ENCODE data around the gene TMPRSS13. TPM values are rescaled to one million over a fixed set of nuclear protein-coding genes. Genes with fewer than 3 reads are reported as not detected.
A peak's percentile ranks its signal among the peaks of the same experiment; 100 is the strongest.

The TMPRSS13 gene
- total and polyA plus RNA-seq, 12 donors: 0.12 to 1.3 (median 0.56) TPM

GRCh38 chr11:117885777-117886176 is 43.4 kb downstream of the TMPRSS13 start:
- H3K27ac ChIP-seq: peak overlapping the region; percentile 55 to 88 (median 60)
- TF ChIP-seq, protein P1, sequence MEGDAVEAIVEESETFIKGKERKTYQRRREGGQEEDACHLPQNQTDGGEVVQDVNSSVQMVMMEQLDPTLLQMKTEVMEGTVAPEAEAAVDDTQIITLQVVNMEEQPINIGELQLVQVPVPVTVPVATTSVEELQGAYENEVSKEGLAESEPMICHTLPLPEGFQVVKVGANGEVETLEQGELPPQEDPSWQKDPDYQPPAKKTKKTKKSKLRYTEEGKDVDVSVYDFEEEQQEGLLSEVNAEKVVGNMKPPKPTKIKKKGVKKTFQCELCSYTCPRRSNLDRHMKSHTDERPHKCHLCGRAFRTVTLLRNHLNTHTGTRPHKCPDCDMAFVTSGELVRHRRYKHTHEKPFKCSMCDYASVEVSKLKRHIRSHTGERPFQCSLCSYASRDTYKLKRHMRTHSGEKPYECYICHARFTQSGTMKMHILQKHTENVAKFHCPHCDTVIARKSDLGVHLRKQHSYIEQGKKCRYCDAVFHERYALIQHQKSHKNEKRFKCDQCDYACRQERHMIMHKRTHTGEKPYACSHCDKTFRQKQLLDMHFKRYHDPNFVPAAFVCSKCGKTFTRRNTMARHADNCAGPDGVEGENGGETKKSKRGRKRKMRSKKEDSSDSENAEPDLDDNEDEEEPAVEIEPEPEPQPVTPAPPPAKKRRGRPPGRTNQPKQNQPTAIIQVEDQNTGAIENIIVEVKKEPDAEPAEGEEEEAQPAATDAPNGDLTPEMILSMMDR (IDR thresholded peaks at IDR 0.05): no peak
- TF ChIP-seq POLR2A (IDR thresholded peaks at IDR 0.05): peak in 1 of 2 donors; percentile 32
- no peaks in the 10 kb centered on the region for H3K9me3 ChIP-seq (replicated peaks in 1 of 3)
- no peak overlapping the region for H3K4me3 ChIP-seq
- no peaks in the 10 kb centered on the region for H3K36me3 ChIP-seq (replicated peaks in 1 of 2)
- peaks cover 13 to 39% of the 10 kb centered on the region in 2 donors for H3K4me1 ChIP-seq (replicated peaks in 1 of 2)
- intact Hi-C loops (cut with DNase I): no loop called here
- peak; percentile 78 to 98 (median 95) for DNase-seq
- no peaks in the 10 kb centered on the region for H3K27me3 ChIP-seq
- WGBS, 4 donors: 16 to 26% (median 19%) methylated on average over 10 to 11 of the region's 11 CpGs

DNA sequence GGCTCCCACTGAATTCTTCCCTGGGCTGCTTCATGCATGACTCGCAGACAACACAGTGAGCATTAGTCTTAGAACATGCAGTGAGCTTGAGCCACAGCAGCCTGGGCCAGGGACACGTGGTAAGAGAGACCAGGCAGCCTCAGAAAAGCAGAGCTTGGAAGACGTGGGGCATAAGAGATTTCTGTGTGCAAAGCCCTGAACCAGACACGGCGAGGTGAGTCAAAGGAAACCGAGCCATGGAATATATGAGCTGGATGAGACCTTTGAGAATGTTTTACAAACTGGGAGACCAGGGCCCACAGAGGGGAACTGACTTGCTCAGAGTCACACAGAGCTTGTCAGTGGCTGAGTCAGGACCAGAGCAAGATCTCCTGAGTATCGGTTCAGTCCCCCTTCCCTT is 44.2 kb downstream of the TMPRSS13 start:
- Histone ChIP-seq H3K27ac (peak overlapping the region in 2 of 5 donors; percentile 82 to 88), H3K4me1 (replicated peaks in 1 of 2) (peaks cover 13 to 39% of the 10 kb centered on the region in 2 donors), H3K27me3 (no peaks in the 10 kb centered on the region), H3K9me3 (replicated peaks in 1 of 3) (no peaks in the 10 kb centered on the region), H3K36me3 (replicated peaks in 1 of 2) (no peaks in the 10 kb centered on the region), H3K4me3 (no peak overlapping the region)
- intact Hi-C loops (cut with DNase I): no loop called here
- peak in 4 of 7 donors; percentile 37 to 67 (median 56) for DNase-seq
- 66 to 89% (median 76%) methylated on average over 7 of the region's 7 CpGs for WGBS, 4 donors
- TF ChIP-seq, protein P1 (IDR thresholded peaks at IDR 0.05): no peak
- no peak for TF ChIP-seq POLR2A (IDR thresholded peaks at IDR 0.05)

- Histone ChIP-seq H3K4me3 (no peak overlapping the region), H3K9me3 (replicated peaks in 1 of 3) (no peaks in the 10 kb centered on the region), H3K27ac (no peak overlapping the region), H3K27me3 (no peaks in the 10 kb centered on the region), H3K4me1 (replicated peaks in 1 of 2) (peaks cover 13 to 38% of the 10 kb centered on the region in 2 donors), H3K36me3 (replicated peaks in 1 of 2) (no peaks in the 10 kb centered on the region)
- WGBS, 4 donors: 89 to 97% (median 92%) methylated on average over 3 of the region's 3 CpGs
- intact Hi-C loops (cut with DNase I): no loop called here
- no peak for TF ChIP-seq POLR2A (IDR thresholded peaks at IDR 0.05)
- TF ChIP-seq, protein P1 (IDR thresholded peaks at IDR 0.05): no peak
- DNase-seq: peak in 1 of 7 donors; percentile 16
Measured at GRCh38 chr11:117883063-117883462, 46.1 kb downstream of the TMPRSS13 start.

DNA sequence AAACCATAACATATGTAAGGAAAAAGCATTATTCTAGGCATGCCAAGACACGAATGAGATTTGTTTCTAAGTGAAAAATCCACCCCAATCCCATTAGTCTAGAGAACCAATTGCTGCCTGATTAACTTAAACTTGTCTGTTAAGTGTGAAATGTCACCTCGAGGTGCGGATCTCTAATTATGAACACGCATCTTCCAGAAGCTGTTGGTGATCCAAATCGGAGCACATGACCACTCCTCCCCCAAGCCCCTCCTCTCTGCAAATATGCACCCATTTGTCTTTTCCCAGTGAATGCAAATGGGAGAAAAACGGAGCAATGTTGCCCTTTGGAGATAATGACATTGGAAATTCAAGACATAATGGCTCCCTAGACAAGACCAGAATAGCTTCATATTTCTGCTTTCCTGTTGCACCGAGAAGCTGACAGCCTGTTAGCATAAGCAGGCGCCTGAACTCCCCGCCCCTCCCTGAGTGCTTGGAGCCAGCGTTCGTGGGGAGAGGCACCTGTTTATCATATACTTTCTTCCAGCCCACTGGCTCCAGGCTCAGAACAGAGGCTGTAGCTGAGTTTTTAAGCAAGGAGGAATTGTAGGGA is 46.8 kb downstream of the TMPRSS13 start:
- Histone ChIP-seq H3K27me3 (no peaks in the 10 kb centered on the region), H3K4me3 (no peak overlapping the region), H3K27ac (no peak overlapping the region), H3K9me3 (replicated peaks in 1 of 3) (no peaks in the 10 kb centered on the region), H3K4me1 (replicated peaks in 1 of 2) (peaks cover 13 to 39% of the 10 kb centered on the region in 2 donors), H3K36me3 (replicated peaks in 1 of 2) (no peaks in the 10 kb centered on the region)
- DNase-seq: peak in 2 of 7 donors; percentile 15 to 52
- no peak for TF ChIP-seq POLR2A (IDR thresholded peaks at IDR 0.05)
- TF ChIP-seq, protein P1 (IDR thresholded peaks at IDR 0.05): no peak
- WGBS, 4 donors: 59 to 68% (median 65%) methylated on average over 11 of the region's 11 CpGs
- intact Hi-C loops (cut with DNase I): no loop called here
